GM12872 (cell line): ENCODE data around the gene SLAMF9.

Experiments
- TF ChIP-seq, protein P1 (sequence below): IDR thresholded peaks from 3 replicates; pipeline ENCODE4 v1.5.1; 2011; ENCODE audit warnings: low read depth, mild to moderate bottlenecking, low read length, moderate library complexity; ENCODE audit not compliant: insufficient read depth

Gene SLAMF9

GRCh38 chr1:159927849-159928431 lies 26.1 kb downstream of the SLAMF9 start:
- TF ChIP-seq, protein P1, sequence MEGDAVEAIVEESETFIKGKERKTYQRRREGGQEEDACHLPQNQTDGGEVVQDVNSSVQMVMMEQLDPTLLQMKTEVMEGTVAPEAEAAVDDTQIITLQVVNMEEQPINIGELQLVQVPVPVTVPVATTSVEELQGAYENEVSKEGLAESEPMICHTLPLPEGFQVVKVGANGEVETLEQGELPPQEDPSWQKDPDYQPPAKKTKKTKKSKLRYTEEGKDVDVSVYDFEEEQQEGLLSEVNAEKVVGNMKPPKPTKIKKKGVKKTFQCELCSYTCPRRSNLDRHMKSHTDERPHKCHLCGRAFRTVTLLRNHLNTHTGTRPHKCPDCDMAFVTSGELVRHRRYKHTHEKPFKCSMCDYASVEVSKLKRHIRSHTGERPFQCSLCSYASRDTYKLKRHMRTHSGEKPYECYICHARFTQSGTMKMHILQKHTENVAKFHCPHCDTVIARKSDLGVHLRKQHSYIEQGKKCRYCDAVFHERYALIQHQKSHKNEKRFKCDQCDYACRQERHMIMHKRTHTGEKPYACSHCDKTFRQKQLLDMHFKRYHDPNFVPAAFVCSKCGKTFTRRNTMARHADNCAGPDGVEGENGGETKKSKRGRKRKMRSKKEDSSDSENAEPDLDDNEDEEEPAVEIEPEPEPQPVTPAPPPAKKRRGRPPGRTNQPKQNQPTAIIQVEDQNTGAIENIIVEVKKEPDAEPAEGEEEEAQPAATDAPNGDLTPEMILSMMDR, result no peak

GRCh38 chr1:159927211-159927848 lies 26.7 kb downstream of the SLAMF9 start:
- TF ChIP-seq, protein P1, result no peak

GRCh38 chr1:159925719-159926078 lies 28.3 kb downstream of the SLAMF9 start:
- TF ChIP-seq, protein P1, result no peak

- TF ChIP-seq, protein P1, result no peak
Observed at GRCh38 chr1:159924791-159925718, 29.0 kb downstream of the SLAMF9 start, which contains the start of gene TAGLN2. TSS of gene TAGLN2 (minus strand) at chr1:159925507. CDS start at chr1:159920509, 4,998 bp downstream.

DNA sequence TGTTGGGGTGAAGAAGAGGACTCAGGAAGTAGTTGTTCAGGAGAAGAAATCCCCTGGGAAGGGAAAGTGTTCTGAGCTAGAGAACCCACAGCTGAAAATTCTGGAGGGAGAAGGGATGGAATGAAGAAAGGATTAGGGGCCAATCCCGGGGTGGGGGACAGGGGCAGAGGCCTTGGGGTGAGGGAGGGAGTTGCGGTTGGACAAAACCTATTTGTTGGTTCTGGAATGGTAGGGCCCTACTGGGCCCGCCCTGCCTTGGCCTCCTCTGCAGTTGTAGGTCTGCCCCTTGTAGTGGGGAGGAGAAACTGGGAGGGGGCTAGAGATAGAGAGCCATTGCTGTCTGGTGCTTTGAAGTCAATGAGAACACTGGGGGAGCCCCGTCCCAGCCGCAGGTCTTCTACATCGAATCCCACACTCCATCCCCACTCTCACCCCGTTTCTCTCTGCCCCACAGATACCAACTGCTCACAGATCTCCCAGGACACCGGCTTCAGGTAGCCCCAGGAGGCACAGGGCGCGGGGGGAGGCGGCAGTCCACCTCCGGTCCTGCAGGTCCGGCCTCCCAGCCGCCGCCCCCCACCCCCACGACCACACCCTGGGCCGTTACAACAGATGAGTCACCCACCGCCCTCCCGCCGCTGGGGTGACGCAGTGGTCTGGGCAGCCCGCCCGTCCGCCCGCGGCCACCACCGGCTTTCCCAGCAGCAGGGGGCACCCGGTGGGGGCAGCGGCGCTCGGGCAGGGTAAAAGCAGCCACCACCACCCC lies 29.8 kb downstream of the SLAMF9 start:
- TF ChIP-seq, protein P1, result no peak

DNA sequence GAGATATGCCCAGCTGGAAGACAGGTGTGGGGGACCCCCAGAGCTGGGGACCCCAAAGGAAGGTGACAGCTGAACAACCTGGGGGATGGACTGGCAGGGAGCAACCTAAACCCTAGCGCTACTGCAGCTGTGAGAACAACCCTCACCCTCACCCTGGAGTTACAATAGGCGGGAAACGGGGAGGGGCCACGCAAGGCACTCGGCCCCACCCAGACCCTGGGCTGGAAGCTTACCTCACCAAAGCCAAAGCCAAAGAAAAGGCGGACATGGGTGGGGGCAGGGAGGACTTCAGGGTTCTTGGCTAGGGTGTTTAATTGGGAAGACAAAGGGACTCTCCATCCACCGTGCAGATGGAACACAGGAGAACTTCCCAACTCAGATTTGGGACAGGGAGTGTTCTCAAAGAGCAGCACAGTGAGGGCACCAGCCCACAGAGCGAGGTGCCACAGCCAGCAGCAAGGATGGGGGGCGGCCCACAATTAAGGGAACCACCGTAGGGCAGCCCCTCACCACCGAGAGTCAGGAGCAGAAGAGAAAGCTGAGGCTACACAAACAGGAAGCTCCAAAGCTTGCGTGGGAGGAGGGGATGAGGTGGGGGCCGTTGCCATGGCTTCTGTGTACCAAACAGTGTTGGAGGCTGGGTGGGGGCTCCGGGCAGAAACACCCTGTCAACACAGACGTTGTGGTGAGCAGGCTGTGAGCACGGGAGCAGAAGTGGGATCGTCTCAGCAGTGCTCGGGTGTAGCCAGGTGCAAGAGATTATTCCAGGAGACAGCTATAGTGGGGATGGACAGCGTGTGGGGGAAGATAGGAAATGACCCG lies 30.6 kb downstream of the SLAMF9 start:
- TF ChIP-seq, protein P1, result no peak
